ENCODE measurements around the gene SELE.

The SELE gene, protein sequence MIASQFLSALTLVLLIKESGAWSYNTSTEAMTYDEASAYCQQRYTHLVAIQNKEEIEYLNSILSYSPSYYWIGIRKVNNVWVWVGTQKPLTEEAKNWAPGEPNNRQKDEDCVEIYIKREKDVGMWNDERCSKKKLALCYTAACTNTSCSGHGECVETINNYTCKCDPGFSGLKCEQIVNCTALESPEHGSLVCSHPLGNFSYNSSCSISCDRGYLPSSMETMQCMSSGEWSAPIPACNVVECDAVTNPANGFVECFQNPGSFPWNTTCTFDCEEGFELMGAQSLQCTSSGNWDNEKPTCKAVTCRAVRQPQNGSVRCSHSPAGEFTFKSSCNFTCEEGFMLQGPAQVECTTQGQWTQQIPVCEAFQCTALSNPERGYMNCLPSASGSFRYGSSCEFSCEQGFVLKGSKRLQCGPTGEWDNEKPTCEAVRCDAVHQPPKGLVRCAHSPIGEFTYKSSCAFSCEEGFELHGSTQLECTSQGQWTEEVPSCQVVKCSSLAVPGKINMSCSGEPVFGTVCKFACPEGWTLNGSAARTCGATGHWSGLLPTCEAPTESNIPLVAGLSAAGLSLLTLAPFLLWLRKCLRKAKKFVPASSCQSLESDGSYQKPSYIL

DNA sequence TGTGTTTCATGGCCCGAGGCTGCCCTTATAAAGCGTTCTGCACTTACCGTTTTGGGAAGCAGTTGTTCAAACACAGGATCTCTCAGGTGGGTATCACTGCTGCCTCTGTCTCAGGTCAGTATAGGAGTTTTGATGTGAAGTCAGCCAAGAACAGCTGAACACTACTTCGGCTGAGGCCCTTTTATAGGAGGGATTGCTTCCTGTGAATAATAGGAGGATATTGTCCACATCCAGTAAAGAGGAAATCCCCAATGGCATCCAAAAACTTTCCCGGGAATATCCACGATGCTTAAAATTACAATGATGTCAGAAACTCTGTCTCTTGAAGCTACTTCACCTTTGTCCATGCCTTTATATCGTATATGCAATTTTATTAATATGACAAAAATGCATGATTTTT lies at the start of gene SELE:
Gene SELE, minus strand, starts transcription at position 156 of the 400 bp plus-strand sequence. CDS start 467 bp downstream, outside the sequence.
- DNase-seq (ENCODE audit: low spot score) (no peak), FAIRE-seq (no peak)

DNA sequence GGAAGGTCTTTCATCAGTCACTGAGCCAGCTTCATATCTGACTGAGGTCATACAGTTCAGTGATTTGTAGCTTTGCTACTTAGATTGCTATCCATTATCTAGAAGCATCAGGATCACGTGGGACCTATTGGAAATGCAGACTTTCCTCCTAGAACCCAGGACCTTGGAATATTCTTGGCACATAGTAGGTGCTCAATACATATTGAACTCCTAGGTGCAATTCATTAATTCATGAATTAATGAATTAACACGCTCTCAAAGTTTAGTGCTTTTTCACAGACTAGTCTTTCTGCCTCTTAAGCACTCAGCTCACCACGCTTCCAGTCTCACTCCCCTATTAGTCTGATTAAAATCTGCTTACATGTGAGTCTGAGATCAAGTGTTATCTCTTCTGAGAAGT lies 48.7 kb upstream of the SELE start:
- DNase-seq (ENCODE audit: low spot score) (no peak), FAIRE-seq (no peak)

DNA sequence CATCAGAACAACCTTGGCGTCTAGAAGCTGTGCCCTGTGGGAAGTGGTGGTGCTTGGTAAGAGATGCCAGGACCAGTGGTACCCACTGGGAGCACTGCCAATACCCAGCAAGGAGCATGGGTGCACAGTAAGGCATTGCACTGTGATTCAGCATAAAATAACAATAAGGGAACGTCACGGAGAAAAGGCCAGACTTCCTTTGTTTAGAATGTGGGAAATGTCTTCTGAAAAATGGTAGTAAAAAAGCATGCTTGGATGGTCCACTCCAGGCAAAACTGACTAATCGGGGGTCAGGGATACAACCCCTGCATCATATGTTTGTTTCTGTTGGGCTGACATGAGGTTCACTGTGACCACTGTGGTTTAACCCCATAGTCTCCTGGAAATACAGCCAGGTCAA lies 46.1 kb upstream of the SELE start:
- peak; percentile 76 for DNase-seq (ENCODE audit: low spot score)
- FAIRE-seq = peak; percentile 41

DNA sequence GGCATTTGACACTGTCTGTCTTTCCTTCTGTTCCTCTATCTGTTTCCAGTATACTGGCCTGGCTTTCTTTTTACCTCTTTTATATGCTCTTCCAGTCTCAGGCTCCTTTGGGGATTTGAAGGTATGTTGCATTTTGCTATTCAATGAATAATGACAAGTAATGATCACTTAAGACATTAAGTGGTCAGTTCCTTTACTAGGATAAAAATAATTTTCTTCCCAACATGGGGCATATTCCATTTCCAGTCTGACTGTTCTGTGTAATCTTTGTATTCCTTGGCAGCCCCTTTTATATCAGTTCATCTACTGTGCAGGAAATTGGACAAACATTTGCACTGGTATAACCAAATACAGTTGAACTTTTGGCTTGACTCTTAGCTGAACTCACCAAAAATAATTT lies 45.3 kb upstream of the SELE start:
- FAIRE-seq = no peak
- no peak for DNase-seq (ENCODE audit: low spot score)

DNA sequence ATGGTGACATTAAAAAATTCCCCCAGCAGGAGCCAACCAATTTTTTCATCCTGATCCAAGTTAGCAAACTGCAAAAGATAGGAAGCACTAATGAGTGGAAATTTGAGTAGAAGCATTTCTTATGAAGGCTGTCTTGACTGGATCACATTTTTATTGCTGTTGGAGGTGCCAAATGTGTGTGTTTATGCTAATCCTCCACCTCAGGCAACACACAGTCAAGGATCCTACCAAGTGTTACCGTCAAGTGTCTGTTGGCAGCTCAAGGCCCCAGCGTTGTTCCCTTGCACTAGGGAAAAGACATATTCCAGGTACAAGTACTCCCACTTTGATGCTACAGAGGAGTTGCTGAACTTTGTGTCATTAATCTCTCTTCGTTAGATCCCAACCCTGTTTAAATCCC lies 42.6 kb upstream of the SELE start:
- no peak for FAIRE-seq

DNA sequence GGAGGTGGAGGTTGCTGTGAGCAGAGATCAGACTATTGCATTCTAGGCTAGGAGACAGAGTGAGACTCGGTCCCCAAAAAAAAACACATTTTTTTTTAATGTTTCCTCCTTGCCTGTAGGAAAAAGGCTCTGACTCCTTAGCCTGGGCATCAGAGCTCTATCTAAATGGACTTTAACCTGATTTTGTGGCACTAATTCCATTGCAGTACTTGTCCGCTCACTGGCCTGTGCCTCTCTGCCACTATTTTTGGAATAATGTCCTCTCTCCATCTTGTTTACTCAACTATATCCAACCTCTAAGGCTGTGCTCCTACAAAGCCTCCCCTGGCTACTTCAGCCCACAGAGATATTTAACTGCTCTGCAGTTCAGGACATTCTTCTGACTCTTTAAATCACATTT lies 34.3 kb upstream of the SELE start:
- DNase-seq (ENCODE audit: low spot score) = no peak
- FAIRE-seq = no peak

More for the DNA sequence above, 42.6 kb upstream of the SELE start:
- DNase-seq (ENCODE audit: low spot score) = no peak

DNA sequence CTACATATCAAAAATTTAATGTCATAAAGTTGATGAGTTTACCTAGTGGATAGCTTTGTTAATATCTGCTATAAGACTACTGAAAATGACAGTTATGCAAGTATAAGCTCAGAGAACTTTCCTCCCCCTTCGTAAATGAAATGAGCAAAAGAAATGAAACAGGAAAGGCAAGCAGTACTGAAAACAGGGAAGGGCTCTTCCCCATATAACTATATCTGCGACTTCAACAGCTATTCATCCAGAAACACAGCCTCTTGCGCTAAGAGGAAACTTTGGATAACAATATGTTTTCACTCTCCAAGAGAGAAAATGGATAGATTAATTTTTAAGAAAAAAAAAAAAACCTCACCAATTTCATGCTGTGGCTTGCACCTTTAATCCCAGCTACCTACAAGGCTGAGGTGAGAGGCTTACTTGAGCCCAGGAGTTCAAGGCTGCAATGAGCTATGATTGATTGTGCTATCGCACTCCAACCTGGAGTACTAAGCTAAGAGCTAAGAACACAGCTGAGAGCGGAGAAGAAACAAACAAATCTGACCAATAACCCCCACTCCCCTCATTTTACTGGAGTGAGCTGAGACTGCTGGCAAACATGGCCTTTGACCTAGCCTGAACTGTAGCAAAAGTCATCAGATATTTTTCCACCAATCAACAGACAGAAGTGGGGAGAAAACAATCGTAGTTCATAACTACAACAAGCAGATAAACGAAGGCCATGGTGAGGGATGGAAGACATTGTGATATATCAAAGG lies 31.9 kb upstream of the SELE start:
- DNase-seq (ENCODE audit: low spot score) = no peak

DNA sequence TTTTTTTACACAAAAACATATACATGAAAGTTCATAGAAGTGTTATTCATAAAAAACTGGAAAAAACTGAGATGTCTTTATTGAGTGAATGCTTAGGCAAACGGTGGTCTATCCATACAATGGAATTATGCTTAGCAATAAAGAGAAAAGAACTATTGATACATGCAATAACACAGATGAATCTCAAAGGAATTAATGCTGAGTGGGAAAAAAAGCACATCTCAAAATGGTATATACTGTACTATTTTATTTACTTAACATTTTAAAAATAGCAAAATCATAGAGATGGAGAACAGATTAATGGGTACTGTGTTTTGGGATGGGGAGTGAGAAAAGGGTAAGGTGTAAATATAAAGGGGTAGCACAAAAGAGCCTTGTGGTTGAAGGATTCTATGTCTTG lies 31.0 kb upstream of the SELE start:
- FAIRE-seq = no peak
- no peak for DNase-seq (ENCODE audit: low spot score)

More for the DNA sequence above, 31.9 kb upstream of the SELE start:
- FAIRE-seq = no peak

DNA sequence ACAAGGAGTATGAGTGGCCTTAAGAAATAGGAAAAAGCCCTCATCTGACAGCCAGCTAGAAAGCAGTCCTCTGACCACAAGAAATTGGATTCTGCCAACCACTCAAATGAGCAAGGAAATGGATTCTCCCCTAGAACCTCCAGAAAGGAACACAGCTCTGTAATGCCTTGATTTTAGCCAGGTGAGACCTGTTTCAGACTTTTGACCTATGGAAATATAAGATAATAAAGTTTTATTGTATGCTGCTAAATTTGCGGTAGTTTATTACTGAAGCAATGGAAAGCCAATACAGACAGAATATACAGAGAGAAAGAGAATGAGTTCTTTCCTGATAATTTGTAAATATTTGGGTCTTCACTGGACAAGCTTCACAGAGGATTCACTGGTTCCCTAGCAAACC lies 28.8 kb upstream of the SELE start:
- no peak for DNase-seq (ENCODE audit: low spot score)
- FAIRE-seq = no peak

DNA sequence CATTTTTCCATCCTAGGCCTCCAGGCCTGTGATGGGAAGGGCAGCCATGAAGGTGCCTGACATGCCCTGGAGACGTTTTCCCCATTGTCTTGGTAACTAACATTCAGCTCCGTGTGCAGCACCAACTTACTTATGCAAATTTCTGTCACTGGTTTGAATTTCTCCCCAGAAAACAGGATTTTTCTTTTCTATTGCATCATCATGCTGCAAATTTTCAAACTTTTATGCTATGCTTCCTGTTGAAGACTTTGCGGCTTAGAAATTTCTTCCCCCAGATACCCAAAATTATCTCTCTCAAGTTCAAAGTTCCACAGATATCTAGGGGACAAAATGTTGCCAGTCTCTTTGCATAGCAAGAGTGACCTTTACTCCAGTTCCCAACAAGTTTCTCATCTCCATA lies 25.2 kb upstream of the SELE start:
- FAIRE-seq = no peak

DNA sequence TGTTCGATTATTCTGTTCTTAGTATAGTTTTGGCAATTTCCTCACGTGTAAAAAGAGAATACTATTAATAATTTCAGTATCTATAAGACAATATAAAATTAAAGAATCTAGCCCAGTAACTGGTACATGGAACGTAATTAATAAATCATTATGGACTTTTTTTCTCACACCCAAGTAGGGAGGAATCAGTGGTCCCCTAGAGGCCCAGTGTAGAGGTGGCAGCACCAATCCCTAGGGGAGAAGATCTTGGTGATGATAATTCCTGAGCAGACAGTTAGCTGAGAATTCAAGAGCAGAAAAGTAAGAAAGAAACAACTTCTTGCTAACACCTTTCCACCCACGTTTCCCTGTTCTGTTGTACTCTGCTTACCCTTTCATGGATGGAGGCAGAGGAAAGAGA lies 19.7 kb upstream of the SELE start:
- DNase-seq (ENCODE audit: low spot score) (no peak), FAIRE-seq (no peak)

More for the DNA sequence above, 25.2 kb upstream of the SELE start:
- DNase-seq (ENCODE audit: low spot score) = no peak

DNA sequence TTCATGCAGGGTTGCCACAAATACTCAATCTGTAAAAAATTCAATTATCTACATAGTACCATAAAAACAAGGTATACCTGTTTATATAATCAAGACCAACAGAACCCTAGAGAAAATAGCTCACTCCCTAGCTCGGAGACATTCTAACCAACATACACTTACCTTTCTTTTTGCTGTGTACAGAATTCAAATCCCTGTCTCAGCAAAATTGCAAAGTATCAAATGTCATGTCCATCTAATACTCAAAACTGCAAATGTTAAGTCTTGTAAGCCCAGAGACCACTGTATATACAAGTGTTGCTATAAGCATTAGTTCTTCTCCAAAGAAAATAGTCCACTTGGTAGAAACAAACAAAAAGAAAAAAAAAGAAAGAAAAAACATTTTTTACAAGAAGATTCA lies 16.2 kb upstream of the SELE start:
- DNase-seq (ENCODE audit: low spot score) (no peak), FAIRE-seq (no peak)

DNA sequence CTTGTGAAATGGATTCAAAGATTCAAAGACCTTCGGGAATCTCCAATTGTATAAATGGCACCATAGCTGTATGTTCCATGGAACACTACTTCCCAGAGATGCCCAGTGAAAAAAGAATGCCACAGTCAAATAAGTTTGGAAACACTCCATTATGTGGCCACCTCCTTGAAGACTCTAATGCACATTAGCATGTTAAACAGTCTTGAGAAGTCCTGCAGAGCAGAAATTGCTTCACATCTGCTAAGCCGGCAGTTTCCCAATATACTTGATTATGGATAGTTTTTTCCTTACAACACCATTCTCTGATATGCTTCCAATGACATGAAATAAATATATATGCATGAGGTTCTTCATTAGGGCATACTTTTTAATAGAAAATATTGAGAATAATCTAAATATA lies 12.7 kb upstream of the SELE start:
- no peak for FAIRE-seq
- DNase-seq (ENCODE audit: low spot score) = no peak

DNA sequence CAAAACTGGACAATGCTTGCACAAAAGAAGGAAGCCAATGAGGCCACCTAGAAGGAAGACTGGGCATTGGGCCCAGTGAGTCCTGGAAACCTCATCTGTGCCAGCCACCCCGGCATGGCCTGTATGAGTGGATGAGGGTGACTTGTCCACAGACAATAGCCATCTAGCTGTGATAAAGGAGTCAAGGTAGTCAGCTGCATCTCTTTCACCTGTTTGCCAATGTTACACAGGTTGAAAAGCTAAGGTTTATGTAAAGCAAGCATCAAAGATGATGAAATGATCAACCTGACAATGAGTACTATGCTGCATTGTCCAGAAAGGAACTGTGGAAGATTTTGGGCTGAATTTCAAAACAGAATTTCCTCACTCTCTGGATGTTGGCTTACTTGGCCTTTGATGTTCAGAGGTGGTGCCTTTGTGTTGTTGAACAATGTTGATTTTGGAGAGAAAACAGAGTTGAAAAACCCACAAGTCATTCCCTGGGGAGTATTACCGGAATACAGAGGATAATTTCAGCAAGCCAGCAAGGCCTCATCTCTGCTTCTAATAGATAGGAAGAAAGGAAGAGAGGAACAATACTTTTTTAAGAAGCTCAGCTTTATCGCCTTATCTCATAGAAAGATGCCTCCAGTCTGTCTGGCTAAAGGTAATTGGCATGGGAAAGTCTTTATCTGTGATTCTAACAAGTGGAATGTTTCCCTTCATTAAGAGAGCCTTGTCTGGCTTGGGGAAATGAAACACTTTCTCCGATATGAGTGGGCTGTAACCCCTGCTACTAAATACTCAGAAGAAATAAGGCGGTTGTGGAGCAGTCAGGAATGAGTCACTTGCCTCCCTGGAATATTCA lies 11.4 kb upstream of the SELE start:
- FAIRE-seq (no peak), DNase-seq (ENCODE audit: low spot score) (no peak)

DNA sequence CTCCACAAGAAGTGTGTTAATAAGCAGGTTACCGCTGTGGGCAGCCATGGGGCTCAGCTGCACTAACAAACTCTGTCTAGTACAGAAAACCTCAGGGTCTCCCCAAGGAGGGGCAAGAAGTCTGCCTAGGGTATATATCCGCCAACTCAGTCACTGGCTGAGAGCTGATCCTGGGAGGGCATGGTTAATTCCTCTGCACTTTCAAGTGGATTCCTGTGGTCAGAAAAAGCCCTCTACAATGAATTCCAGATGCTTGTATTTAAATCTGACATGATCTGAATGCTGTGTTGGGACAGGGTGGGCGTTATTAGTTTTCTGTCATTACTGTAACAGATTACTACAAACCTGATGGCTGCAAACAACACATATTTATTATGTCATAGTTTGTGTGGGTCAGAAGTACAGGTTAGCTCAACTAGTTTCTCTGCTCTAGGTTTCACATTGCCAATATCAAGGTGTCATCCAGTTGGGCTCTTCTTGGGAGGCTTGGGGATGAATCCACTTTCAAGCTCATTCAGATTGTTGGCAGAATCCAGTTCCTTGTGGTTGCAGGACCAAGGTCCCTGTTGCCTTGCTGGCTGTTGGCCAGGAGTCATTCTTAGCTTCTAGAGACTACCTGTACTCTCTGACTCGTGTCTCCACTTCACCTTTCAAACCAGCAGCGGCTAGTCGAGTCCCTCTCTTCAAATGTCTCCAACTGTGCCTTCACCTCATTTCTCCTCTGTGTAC lies 8.0 kb upstream of the SELE start:
- FAIRE-seq (no peak), DNase-seq (ENCODE audit: low spot score) (no peak)

DNA sequence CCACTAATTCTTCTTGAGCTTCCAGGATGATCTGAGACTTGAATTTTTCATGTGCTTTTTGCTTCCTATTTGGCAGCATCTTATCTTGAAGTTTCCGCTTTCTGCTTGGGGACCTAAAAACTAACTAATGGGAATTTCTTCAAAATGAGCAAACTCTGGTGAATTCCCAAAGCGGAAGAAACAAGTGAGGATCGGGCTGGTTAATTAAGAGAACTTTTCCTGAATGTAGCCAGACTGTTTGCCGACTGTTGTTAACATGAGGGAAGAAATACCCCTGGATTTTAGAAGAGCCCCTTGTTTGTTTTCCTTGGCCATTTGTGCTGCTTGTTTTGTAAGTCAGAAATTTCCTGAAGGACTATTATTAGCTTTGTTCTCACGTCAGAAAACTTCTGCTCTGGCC lies 6.1 kb upstream of the SELE start:
- DNase-seq (ENCODE audit: low spot score) = no peak
- FAIRE-seq = no peak

DNA sequence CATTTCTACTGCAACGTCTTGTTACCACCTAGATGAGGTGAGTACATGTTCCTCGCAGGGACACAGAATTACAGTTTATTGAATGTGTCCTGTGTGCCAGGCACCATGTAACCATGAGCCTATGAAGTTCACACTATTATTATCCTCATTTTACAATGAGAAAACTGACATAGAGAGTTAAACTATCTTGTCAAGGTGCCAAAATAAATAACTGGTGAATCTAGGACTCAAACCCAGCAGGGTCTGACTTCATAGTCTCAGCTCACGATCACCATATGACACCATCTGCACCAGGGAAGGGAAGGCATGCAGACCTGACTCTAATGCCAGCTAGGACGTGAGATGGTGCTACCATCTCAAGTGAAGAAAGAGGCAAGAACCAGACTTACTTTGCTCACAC lies 2.4 kb downstream of the SELE start:
- FAIRE-seq (no peak), DNase-seq (ENCODE audit: low spot score) (no peak)

DNA sequence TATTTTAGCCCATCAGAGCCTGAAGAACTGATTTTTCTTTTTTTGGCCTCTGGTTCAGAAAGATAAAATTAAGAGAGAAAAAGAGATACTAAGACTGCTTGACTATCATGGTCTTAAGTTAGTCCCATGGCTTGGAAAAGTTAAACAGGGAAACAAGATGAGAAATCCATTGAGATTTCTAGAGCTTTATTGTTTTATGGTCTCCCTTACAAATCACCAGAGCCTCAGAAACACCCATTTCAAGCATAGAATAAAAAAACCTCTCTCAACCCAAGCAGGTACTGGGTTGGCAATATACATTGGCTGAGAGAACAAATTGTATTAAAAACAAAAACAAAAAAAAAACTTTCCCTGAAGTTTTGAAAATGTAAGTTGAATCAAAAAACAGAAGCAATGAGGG lies 3.9 kb downstream of the SELE start:
- FAIRE-seq = no peak

DNA sequence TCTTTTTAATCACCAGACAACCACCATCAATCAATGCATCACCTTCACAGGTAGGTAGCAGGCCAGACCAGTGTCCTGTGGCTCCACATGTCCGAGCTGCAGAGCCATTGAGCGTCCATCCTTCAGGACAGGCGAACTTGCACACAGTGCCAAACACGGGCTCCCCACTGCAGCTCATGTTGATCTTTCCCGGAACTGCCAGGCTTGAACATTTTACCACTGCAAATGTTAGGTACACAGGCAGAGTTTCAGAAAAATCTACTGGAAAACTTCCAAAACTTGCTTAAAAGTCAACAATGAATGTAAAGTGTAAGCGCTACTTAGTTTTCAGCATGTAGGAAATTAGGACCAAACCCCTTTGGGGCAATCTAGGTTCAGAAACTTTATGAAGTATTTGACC lies 6.6 kb downstream of the SELE start:
- no peak for DNase-seq (ENCODE audit: low spot score)
- no peak for FAIRE-seq

More for the DNA sequence above, 3.9 kb downstream of the SELE start:
- DNase-seq (ENCODE audit: low spot score) = no peak

DNA sequence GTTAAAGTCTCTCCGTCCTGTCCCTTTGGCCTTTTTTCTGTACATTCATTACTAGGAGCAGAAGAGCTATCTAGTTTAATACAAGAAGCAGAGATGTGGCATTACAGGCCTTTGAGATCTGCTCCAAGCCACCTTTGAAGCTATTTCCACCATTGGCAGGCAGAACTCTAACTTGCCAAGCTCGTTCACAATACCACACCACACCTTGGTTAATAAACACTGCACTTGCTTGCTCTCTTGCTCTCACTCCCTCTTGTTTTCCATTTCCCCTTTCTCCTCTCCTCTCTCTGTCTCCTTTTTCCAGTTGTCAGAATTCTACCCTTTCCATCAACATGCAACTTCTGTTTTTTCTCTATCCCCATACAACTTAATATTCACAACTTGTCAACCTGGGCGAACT lies 7.0 kb downstream of the SELE start:
- DNase-seq (ENCODE audit: low spot score) = no peak
- FAIRE-seq = no peak

DNA sequence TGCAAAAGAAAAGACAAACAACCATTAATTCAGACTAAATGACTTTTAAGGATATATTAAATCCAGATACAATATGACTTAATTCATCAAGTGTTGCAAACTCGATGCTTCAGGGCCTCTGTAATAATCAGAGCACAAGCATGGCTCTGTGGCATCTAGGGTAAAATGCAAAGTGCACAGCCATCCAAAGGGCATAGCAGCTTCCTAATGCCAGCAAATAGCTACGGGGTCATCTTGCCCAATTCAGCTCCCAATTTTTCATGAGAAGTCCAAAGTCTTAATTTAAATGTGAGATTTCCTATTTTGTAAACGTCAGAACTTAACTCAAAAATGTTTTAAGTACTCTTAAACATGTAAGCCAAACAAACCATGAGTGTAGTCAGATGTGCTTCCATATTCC lies 7.9 kb downstream of the SELE start:
- FAIRE-seq (no peak), DNase-seq (ENCODE audit: low spot score) (no peak)

All from RCC 7860 (cell line).